Neural progenitor cell (in vitro differentiated cells): ENCODE measurements around the gene VPS26B. TPM values are rescaled to one million over a fixed set of nuclear protein-coding genes. Genes with fewer than 3 reads are reported as not detected.

ENCODE experiments used
- DNase-seq: peaks from one replicate; pipeline ENCODE4 v3.0.0-alpha.2; 2016; ENCODE audit warnings: low spot score
- H2AFZ ChIP-seq: fragments of 200-600 bp; sonication (generic); replicated peaks from 2 replicates; pipeline ENCODE4 v1.6.1; 2016; ENCODE audit warnings: antibody characterized with exemption
- H3F3A ChIP-seq: fragments of 200-600 bp; sonication (generic); 2 replicates; pipeline ENCODE4 v1.6.1; 2016; ENCODE audit warnings: antibody characterized with exemption, low read depth
- H3K27ac ChIP-seq: fragments of 200-600 bp; sonication (generic); 2 replicates; pipeline ENCODE4 v1.5.1; 2016; ENCODE audit warnings: mild to moderate bottlenecking
- H3K27me3 ChIP-seq: fragments of 200-600 bp; sonication (generic); 2 replicates; pipeline ENCODE4 v1.6.1; 2016; ENCODE audit warnings: mild to moderate bottlenecking, moderate library complexity
- H3K36me3 ChIP-seq: fragments of 200-600 bp; sonication (generic); 2 replicates; pipeline ENCODE4 v1.5.1; 2016
- H3K4me1 ChIP-seq: fragments of 200-600 bp; sonication (generic); 2 replicates; pipeline ENCODE4 v1.6.1; 2016; ENCODE audit warnings: mixed run types
- H3K4me2 ChIP-seq: fragments of 200-600 bp; sonication (generic); 2 replicates; pipeline ENCODE4 v1.6.1; 2016
- H3K4me3 ChIP-seq: fragments of 200-600 bp; sonication (generic); 2 replicates; pipeline ENCODE4 v1.5.1; 2016
- H3K79me2 ChIP-seq: fragments of 200-600 bp; sonication (generic); 2 replicates; pipeline ENCODE4 v1.6.1; 2016; ENCODE audit warnings: low read depth
- H3K9ac ChIP-seq: fragments of 200-600 bp; sonication (generic); 2 replicates; pipeline ENCODE4 v1.6.1; 2016
- H3K9me3 ChIP-seq: fragments of 200-600 bp; sonication (generic); 2 replicates; pipeline ENCODE4 v1.5.1; 2016; ENCODE audit warnings: low read depth
- H4K20me1 ChIP-seq: fragments of 200-600 bp; sonication (generic); 2 replicates; pipeline ENCODE4 v1.6.1; 2016; ENCODE audit warnings: low read depth
- H3K27ac Mint-ChIP-seq: 3 replicates; pipeline ENCODE4 v1.8.0; 2021; ENCODE audit warnings: mixed read lengths
- H3K27me3 Mint-ChIP-seq: 2 replicates; pipeline ENCODE4 v1.8.0; 2022; ENCODE audit warnings: low read depth, mild to moderate bottlenecking, inconsistent platforms, moderate library complexity, mixed read lengths; ENCODE audit not compliant: insufficient read depth
- H3K36me3 Mint-ChIP-seq: 3 replicates; pipeline ENCODE4 v1.8.0; 2021; ENCODE audit warnings: mixed read lengths
- H3K4me1 Mint-ChIP-seq: 3 replicates; pipeline ENCODE4 v1.8.0; 2021; ENCODE audit warnings: mixed read lengths
- H3K4me3 Mint-ChIP-seq: 3 replicates; pipeline ENCODE4 v1.8.0; 2021; ENCODE audit warnings: mild to moderate bottlenecking, moderate library complexity, mixed read lengths
- H3K9me3 Mint-ChIP-seq: 3 replicates; pipeline ENCODE4 v1.8.0; 2020; ENCODE audit warnings: mixed read lengths
- CTCF ChIP-seq: fragments of 200-600 bp; sonication (generic); IDR thresholded peaks from 2 replicates; pipeline ENCODE4 v1.5.1; 2017; ENCODE audit warnings: antibody characterized with exemption, mild to moderate bottlenecking
- EZH2 ChIP-seq: fragments of 200-600 bp; sonication (generic); IDR thresholded peaks from 2 replicates; pipeline ENCODE4 v1.6.1; 2017; ENCODE audit warnings: antibody characterized with exemption, mild to moderate bottlenecking, moderate library complexity
- EZH2phosphoT487 ChIP-seq: fragments of 200-600 bp; sonication (generic); IDR thresholded peaks from 2 replicates; pipeline ENCODE4 v1.6.1; 2017; ENCODE audit warnings: antibody characterized with exemption
- total RNA-seq: library from RNA; depleted of rRNA; stranded (reverse); fragments of >200 nt; gene quantifications from 2 replicates; pipeline ENCODE4 v1.2.3, GENCODE V29; 2015; ENCODE audit warnings: low replicate concordance

The VPS26B gene
- total RNA-seq, 1 donor from 2014 or later = 17.6 TPM

GRCh38 chr11:134206185-134206584 lies 18.3 kb upstream of the VPS26B start:
- DNase-seq = no peak
- Histone ChIP-seq H2AFZ (no peak overlapping the region), H3K36me3 (peaks cover 34% of the 10 kb centered on the region), H3K9me3 (no peaks in the 10 kb centered on the region), H3K4me3 (no peak overlapping the region), H3K9ac (no peak overlapping the region), H4K20me1 (peaks cover 22% of the 10 kb centered on the region), H3K27me3 (no peaks in the 10 kb centered on the region), H3K4me2 (no peak overlapping the region), H3K79me2 (peaks cover 12% of the 10 kb centered on the region), H3F3A (peaks cover 3% of the 10 kb centered on the region), H3K27ac (no peak overlapping the region), H3K4me1 (no peaks in the 10 kb centered on the region)
- Mint-ChIP-seq H3K27ac (no peak overlapping the region), H3K36me3 (peaks cover 36% of the 10 kb centered on the region), H3K4me3 (no peak overlapping the region), H3K27me3 (peaks cover 3% of the 10 kb centered on the region), H3K9me3 (no peaks in the 10 kb centered on the region), H3K4me1 (no peaks in the 10 kb centered on the region)
- no peak for TF ChIP-seq EZH2phosphoT487
- TF ChIP-seq CTCF = no peak
- no peak for TF ChIP-seq EZH2

- Histone ChIP-seq H3F3A (peaks cover 3% of the 10 kb centered on the region), H2AFZ (no peak overlapping the region), H3K27me3 (no peaks in the 10 kb centered on the region), H3K9me3 (no peaks in the 10 kb centered on the region), H3K27ac (no peak overlapping the region), H3K79me2 (peaks cover 26% of the 10 kb centered on the region), H3K9ac (no peak overlapping the region), H4K20me1 (peaks cover 29% of the 10 kb centered on the region), H3K36me3 (peaks cover 32% of the 10 kb centered on the region), H3K4me3 (no peak overlapping the region), H3K4me2 (no peak overlapping the region), H3K4me1 (no peaks in the 10 kb centered on the region)
- Mint-ChIP-seq H3K9me3 (no peaks in the 10 kb centered on the region), H3K4me3 (no peak overlapping the region), H3K4me1 (no peaks in the 10 kb centered on the region), H3K36me3 (peaks cover 31% of the 10 kb centered on the region), H3K27ac (no peak overlapping the region), H3K27me3 (peaks cover 3% of the 10 kb centered on the region)
- DNase-seq = peak; percentile 43
- TF ChIP-seq CTCF = peak; percentile 77
- no peak for TF ChIP-seq EZH2
These were observed 16.8 kb upstream of the VPS26B start for GRCh38 chr11:134207538-134208239.

GRCh38 chr11:134215836-134216235 lies 8.6 kb upstream of the VPS26B start:
- peaks cover 72% of the 10 kb centered on the region for H3K79me2 ChIP-seq
- no peak overlapping the region for H3K9ac ChIP-seq
- peaks cover 3% of the 10 kb centered on the region for H3K36me3 ChIP-seq
- H3K27me3 Mint-ChIP-seq = no peaks in the 10 kb centered on the region
- no peaks in the 10 kb centered on the region for H3K27me3 ChIP-seq
- H4K20me1 ChIP-seq = peaks cover 32% of the 10 kb centered on the region
- no peak overlapping the region for H3K27ac ChIP-seq
- no peak overlapping the region for H3K4me3 ChIP-seq
- H3K9me3 Mint-ChIP-seq = no peaks in the 10 kb centered on the region
- peaks cover 15% of the 10 kb centered on the region for H3K36me3 Mint-ChIP-seq
- no peak overlapping the region for H3K4me3 Mint-ChIP-seq
- H3F3A ChIP-seq = no peaks in the 10 kb centered on the region
- DNase-seq = no peak
- H3K27ac Mint-ChIP-seq = no peak overlapping the region
- no peaks in the 10 kb centered on the region for H3K4me1 Mint-ChIP-seq
- no peaks in the 10 kb centered on the region for H3K9me3 ChIP-seq
- TF ChIP-seq EZH2 (no peak), CTCF (no peak), EZH2phosphoT487 (no peak)
- H2AFZ ChIP-seq = no peak overlapping the region
- H3K4me1 ChIP-seq = no peaks in the 10 kb centered on the region
- H3K4me2 ChIP-seq = no peak overlapping the region
